Muscle of back (tissue), 11 donors: ENCODE measurements around the gene PARM1. TPM values are rescaled to one million over a fixed set of nuclear protein-coding genes. Genes with fewer than 3 reads are reported as not detected.

Experiments used
- DNase-seq, 3 donors: peaks; one replicate each; pipeline versions ENCODE4 v3.0.0 to v3.0.0-alpha.2; 2013
- polyA plus RNA-seq, 10 donors: library from polyadenylated mRNA; unstranded; fragments of 120-200 nt; gene quantifications; one replicate each; pipeline ENCODE4 v1.2.1, GENCODE V29; 2013; ENCODE audit not compliant: insufficient read length in 10 of 10

The PARM1 gene
- polyA plus RNA-seq, 10 donors = 58.3 to 108 (median 80.3) TPM

GRCh38 chr4:75065909-75066308 lies 133.0 kb downstream of the PARM1 start:
- DNase-seq = no peak

- DNase-seq = no peak
Measured at GRCh38 chr4:75069493-75070074, 136.7 kb downstream of the PARM1 start.

GRCh38 chr4:75071317-75071716 lies 138.4 kb downstream of the PARM1 start:
- no peak for DNase-seq

GRCh38 chr4:75080888-75081287 lies 148.0 kb downstream of the PARM1 start:
- DNase-seq = no peak

GRCh38 chr4:75081561-75081960 lies 148.6 kb downstream of the PARM1 start:
- DNase-seq = no peak

DNA sequence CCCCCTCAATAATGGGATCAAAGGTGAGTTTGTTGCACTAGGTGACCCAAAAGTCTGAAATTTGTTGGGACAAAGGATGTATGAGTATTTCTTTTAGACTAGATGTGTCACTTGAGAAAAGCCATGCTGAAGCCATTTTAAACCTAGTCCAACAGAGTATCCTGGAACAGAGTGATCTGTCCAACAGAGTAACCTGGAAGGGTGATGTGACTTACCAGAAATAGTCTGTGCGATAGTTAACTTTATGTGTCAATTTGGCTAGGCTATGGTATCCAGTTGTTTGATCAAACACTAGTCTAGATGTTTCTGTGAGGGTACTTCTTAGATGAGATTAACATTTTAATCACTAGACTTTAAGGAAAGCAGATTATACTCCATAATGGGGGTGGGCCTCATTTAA lies 154.5 kb downstream of the PARM1 start:
- DNase-seq = no peak

- no peak for DNase-seq
Measured at GRCh38 chr4:75087865-75088264, 154.9 kb downstream of the PARM1 start.

DNA sequence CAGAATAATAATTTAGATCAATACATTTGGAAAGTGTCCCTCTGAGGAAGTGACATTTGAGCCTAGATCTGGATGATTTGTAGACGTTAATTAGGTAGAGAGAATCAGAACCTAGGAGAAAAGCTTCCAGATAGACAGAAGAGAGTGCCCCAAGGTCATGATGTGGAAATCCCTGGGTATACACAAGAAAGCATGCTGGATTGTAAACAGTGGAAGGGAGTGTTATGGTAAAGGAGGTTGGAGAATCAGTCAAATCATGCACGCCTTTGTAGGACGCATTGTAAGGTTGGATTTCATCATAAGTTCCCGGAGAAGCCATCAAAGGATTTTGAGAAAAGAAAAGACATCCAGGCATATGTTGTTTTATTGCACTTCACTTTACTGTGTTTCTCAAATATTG lies 156.3 kb downstream of the PARM1 start:
- DNase-seq = no peak

GRCh38 chr4:75099321-75099720 lies 166.4 kb downstream of the PARM1 start:
- no peak for DNase-seq

Other genes starting within 250 kb of the PARM1 start
- gene BTC, start 138.6 kb upstream of the PARM1 start, polyA plus RNA-seq = 1 to 10 TPM; 2.3 to 4.9 (median 3.2) TPM